HCT116 (cell line): ENCODE measurements around the gene GBGT1. TPM values are rescaled to one million over a fixed set of nuclear protein-coding genes. Genes with fewer than 3 reads are reported as not detected.

Experiments
- ATAC-seq: fragments of 200-7000 bp; cut with Tn5 transposase; 2 replicates; pipeline ENCODE4 v1.9.1; 2020; ENCODE audit warnings: mild to moderate bottlenecking, moderate library complexity
- BruUV-seq: library from RNA; stranded (reverse); fragments of 400-500 nt; replicated peaks from 2 replicates; lab custom pipeline; 2021; lab: Mats Ljungman, UMichigan
- CTCF ChIA-PET: fragments of 300-600 bp; sonication (Branson Sonifier 250); formaldehyde crosslinking; loops from one replicate; lab custom pipeline; 2021; ENCODE audit warnings: antibody characterized with exemption; lab: Charles Lee
- POLR2A ChIA-PET: fragments of 300-600, 350-600 bp; sonication (Branson Sonifier 250); formaldehyde crosslinking; loops from one replicate; lab custom pipeline; 2021; ENCODE audit warnings: antibody characterized with exemption; lab: Charles Lee
- RAD21 ChIA-PET, 2 experiments: fragments of 300-600 bp; sonication (Branson Sonifier 250); formaldehyde crosslinking; loops; one replicate each; lab custom pipeline; 2023; ENCODE audit warnings: low total read pairs in 2 of 2; ENCODE audit not compliant: uncharacterized antibody in 2 of 2, unreplicated experiment in 2 of 2, low non-redundant PET in 1 of 2; lab: Charles Lee
- DNase-seq: peaks from one replicate; pipeline ENCODE4 v3.0.0-alpha.2; 2010; ENCODE audit warnings: low read depth, low spot score
- H2AFZ ChIP-seq: fragments of 200-600 bp; shearing (Covaris generic), sonication (generic); 2 replicates; pipeline ENCODE4 v1.6.1; 2017; ENCODE audit warnings: low read depth, mixed run types, mixed read lengths, antibody characterized with exemption, low read length; ENCODE audit not compliant: poor library complexity, severe bottlenecking
- H3K27ac ChIP-seq: 2 replicates; pipeline ENCODE4 v1.5.1; 2012; ENCODE audit warnings: low read depth, low read length
- H3K27me3 ChIP-seq: fragments of 200-600 bp; sonication (generic); 2 replicates; pipeline ENCODE4 v1.6.1; 2016; ENCODE audit warnings: mixed run types, low read length, mixed read lengths; ENCODE audit not compliant: insufficient read depth
- H3K36me3 ChIP-seq, 2 experiments: fragments of 200-500 bp in 1 of 2; fragments of 200-600 bp in 1 of 2; sonication (Bioruptor generic) in 1 of 2; sonication (generic) in 1 of 2; 2 replicates each; pipeline versions ENCODE4 v1.5.1 to v1.6.1; 2014 to 2016; ENCODE audit warnings: low read length in 2 of 2, inconsistent platforms in 1 of 2, mixed read lengths in 1 of 2, mixed run types in 1 of 2; ENCODE audit not compliant: insufficient read depth in 2 of 2, control insufficient read depth in 1 of 2
- H3K4me1 ChIP-seq, 2 experiments: fragments of 200-600 bp in 1 of 2; sonication (generic) in 1 of 2; 2 replicates each; pipeline versions ENCODE4 v1.5.1 to v1.6.1; 2012 to 2017; ENCODE audit warnings: low read length in 2 of 2, inconsistent platforms in 1 of 2, mild to moderate bottlenecking in 1 of 2, mixed read lengths in 1 of 2, mixed run types in 1 of 2, moderate library complexity in 1 of 2; ENCODE audit not compliant: insufficient read depth in 2 of 2, control insufficient read depth in 1 of 2
- H3K4me2 ChIP-seq: fragments of 200-600 bp; sonication (generic); 2 replicates; pipeline ENCODE4 v1.6.1; 2017; ENCODE audit warnings: mixed run types, low read length, mixed read lengths
- H3K4me3 ChIP-seq, 2 experiments: fragments of 200-600 bp in 1 of 2; sonication (generic) in 1 of 2; replicated peaks in 1 of 2; 2 replicates each; pipeline ENCODE4 v1.5.1; 2011 to 2016; ENCODE audit warnings: low read length in 2 of 2, control low read depth in 1 of 2, low read depth in 1 of 2, mild to moderate bottlenecking in 1 of 2, mixed read lengths in 1 of 2, mixed run types in 1 of 2
- H3K79me2 ChIP-seq: fragments of 200-600 bp; sonication (generic); 2 replicates; pipeline ENCODE4 v1.6.1; 2017; ENCODE audit warnings: mild to moderate bottlenecking, mixed run types, low read length, moderate library complexity, mixed read lengths; ENCODE audit not compliant: insufficient read depth
- H3K9ac ChIP-seq: fragments of 200-600 bp; sonication (generic); 2 replicates; pipeline ENCODE4 v1.6.1; 2016; ENCODE audit warnings: low read length, mixed read lengths
- H3K9me2 ChIP-seq: fragments of 200-600 bp; sonication (generic), shearing (Covaris generic); 2 replicates; pipeline ENCODE4 v1.6.1; 2017; ENCODE audit warnings: mixed run types, mild to moderate bottlenecking, moderate library complexity; ENCODE audit not compliant: insufficient read depth
- H3K9me3 ChIP-seq, 2 experiments: fragments of 200-500 bp in 1 of 2; fragments of 200-600 bp in 1 of 2; sonication (Bioruptor generic) in 1 of 2; sonication (generic) in 1 of 2; 2 replicates each; pipeline ENCODE4 v1.6.1; 2014 to 2017; ENCODE audit warnings: low read length in 2 of 2, mixed read lengths in 2 of 2, inconsistent platforms in 1 of 2, low read depth in 1 of 2, mild to moderate bottlenecking in 1 of 2, mixed run types in 1 of 2, moderate library complexity in 1 of 2; ENCODE audit not compliant: control insufficient read depth in 1 of 2, insufficient read depth in 1 of 2
- H4K20me1 ChIP-seq: fragments of 200-600 bp; sonication (generic), shearing (Covaris generic); 2 replicates; pipeline ENCODE4 v1.6.1; 2017; ENCODE audit warnings: mixed run types, mild to moderate bottlenecking, moderate library complexity; ENCODE audit not compliant: insufficient read depth
- CEBPB ChIP-seq: IDR thresholded peaks from 2 replicates; pipeline ENCODE4 v1.6.1; 2012; ENCODE audit warnings: low read depth
- EZH2 ChIP-seq: fragments of 200-600 bp; sonication (generic); IDR thresholded peaks from 2 replicates; pipeline ENCODE4 v1.6.1; 2017; ENCODE audit warnings: antibody characterized with exemption, mixed run types
- RAD21 ChIP-seq: IDR thresholded peaks from 2 replicates; pipeline ENCODE4 v1.6.1; 2012; ENCODE audit warnings: low read depth, mild to moderate bottlenecking
- ZFX ChIP-seq: fragments of 450-650 bp; IDR thresholded peaks from 2 replicates; pipeline ENCODE4 v1.6.1; 2017
- intact Hi-C: fragments of 100-400 bp; cut with micrococcal nuclease; formaldehyde crosslinking; loops from 2 replicates; pipeline ENCODE4 v1.10.0; 2022
- total RNA-seq: library from RNA; stranded (reverse); gene quantifications from one replicate; pipeline ENCODE4 v1.2.1, GENCODE V29; 2021; ENCODE audit not compliant: unreplicated experiment
- TF ChIP-seq, protein P1 (sequence below): IDR thresholded peaks from 2 replicates; pipeline ENCODE4 v1.6.1; 2012
- TF ChIP-seq, protein P2 (sequence below): IDR thresholded peaks from 2 replicates; pipeline ENCODE4 v1.6.1; 2011; ENCODE audit warnings: mild to moderate bottlenecking, low read length, moderate library complexity; ENCODE audit not compliant: insufficient replicate concordance; ENCODE audit errors: extremely low read depth

The GBGT1 gene
- total RNA-seq, 1 experiment from 2014 or later, result 0.34 TPM

DNA sequence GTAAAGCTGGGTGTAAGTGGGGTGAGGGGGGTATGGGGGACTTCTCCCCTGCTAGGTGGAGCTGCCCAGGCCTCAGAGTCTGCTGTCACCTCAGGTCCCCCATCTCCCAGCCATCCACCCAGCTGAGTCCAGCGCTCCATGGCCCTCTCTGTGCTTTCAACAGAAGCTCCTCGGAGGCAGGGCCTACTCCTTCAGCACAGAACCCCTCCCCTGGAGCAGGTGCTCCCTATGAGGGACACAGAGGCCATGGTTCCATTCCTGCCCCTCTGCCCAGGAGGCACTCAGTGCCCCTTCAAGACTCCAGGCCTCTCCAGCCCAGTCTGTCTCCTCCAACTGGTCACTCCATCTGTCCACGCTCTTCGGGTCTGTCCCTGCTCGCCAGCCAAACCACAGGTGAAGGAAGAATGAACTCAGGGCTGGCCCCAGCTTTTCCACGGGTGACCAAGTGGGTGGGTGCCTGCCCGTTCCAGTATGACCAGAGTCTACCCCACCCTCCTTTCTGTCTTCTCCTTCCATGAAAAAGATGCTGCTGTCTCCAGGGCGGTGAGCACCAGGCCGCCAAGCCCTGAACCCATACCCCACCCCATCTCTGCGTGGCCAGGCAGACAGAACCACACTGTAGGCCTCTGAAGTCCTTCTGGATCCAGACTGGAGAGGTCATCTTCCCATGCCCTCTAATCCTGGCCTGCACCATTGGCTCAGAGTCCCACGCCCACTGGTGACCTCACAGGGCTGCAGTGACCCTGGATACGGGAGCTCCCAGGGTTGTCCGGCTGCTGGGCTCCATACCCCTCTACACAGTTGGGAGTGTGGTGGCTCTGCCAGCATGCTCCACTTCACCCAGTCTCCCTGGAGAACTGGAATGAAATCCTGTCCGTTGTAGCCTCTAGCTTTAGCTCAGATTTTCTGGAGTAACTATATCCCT lies 11.9 kb downstream of the GBGT1 start:
- Histone ChIP-seq H3K9me3 (no peaks in the 10 kb centered on the region), H3K4me1 (peaks cover 13 to 26% of the 10 kb centered on the region in 2 experiments), H3K9me2 (no peaks in the 10 kb centered on the region), H3K4me2 (no peak overlapping the region), H4K20me1 (no peaks in the 10 kb centered on the region; the same call in 1 of the 2 replicates), H3K27me3 (no peaks in the 10 kb centered on the region), H3K9ac (no peak overlapping the region), H3K27ac (no peak overlapping the region), H2AFZ (no peak overlapping the region), H3K79me2 (peaks cover 19% of the 10 kb centered on the region), H3K4me3 (no peak overlapping the region), H3K36me3 (no peaks in the 10 kb centered on the region)
- no peak for DNase-seq
- POLR2A ChIA-PET, result no interaction called here
- TF ChIP-seq, protein P1, sequence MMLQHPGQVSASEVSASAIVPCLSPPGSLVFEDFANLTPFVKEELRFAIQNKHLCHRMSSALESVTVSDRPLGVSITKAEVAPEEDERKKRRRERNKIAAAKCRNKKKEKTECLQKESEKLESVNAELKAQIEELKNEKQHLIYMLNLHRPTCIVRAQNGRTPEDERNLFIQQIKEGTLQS, result no peak
- TF ChIP-seq CEBPB (no peak), RAD21 (no peak), ZFX (no peak), EZH2 (no peak)
- TF ChIP-seq, protein P2, sequence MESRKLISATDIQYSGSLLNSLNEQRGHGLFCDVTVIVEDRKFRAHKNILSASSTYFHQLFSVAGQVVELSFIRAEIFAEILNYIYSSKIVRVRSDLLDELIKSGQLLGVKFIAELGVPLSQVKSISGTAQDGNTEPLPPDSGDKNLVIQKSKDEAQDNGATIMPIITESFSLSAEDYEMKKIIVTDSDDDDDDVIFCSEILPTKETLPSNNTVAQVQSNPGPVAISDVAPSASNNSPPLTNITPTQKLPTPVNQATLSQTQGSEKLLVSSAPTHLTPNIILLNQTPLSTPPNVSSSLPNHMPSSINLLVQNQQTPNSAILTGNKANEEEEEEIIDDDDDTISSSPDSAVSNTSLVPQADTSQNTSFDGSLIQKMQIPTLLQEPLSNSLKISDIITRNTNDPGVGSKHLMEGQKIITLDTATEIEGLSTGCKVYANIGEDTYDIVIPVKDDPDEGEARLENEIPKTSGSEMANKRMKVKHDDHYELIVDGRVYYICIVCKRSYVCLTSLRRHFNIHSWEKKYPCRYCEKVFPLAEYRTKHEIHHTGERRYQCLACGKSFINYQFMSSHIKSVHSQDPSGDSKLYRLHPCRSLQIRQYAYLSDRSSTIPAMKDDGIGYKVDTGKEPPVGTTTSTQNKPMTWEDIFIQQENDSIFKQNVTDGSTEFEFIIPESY, result no peak
- RAD21 ChIA-PET, result no interaction called here
- intact Hi-C loops, result no loop called here
- CTCF ChIA-PET, result no interaction called here
- ATAC-seq, result no peak
- BruUV-seq, result no TSS peak
